Activated CD8-positive, alpha-beta T cell treated with anti-CD3 and anti-CD28 coated beads for 36 hours (primary cell): Measurements from ENCODE around the gene MACF1. TPM values are rescaled to one million over a fixed set of nuclear protein-coding genes. Genes with fewer than 3 reads are reported as not detected.

Experiments
- ATAC-seq: fragments of 200-7000 bp; cut with Tn5 transposase; one replicate; pipeline ENCODE4 v1.10.0; 2021; ENCODE audit warnings: mild to moderate bottlenecking, moderate library complexity
- CTCF ChIA-PET: fragments of 350-600 bp; sonication (Branson Sonifier 250); formaldehyde crosslinking; loops from one replicate; lab custom pipeline; 2021; ENCODE audit warnings: antibody characterized with exemption; lab: Charles Lee
- POLR2A ChIA-PET: fragments of 350-600 bp; sonication (Branson Sonifier 250); formaldehyde crosslinking; loops from one replicate; lab custom pipeline; 2021; ENCODE audit warnings: antibody characterized with exemption; lab: Charles Lee
- DNase-seq: peaks from one replicate; pipeline ENCODE4 v3.0.0-alpha.2; 2020
- H3K27ac Mint-ChIP-seq: one replicate; pipeline ENCODE4 v1.8.0; 2021; ENCODE audit warnings: mild to moderate bottlenecking, mixed read lengths
- H3K27me3 Mint-ChIP-seq: one replicate; pipeline ENCODE4 v1.8.0; 2021; ENCODE audit warnings: mixed read lengths
- H3K36me3 Mint-ChIP-seq: one replicate; pipeline ENCODE4 v1.8.0; 2021; ENCODE audit warnings: low read depth, mixed read lengths
- H3K4me1 Mint-ChIP-seq: one replicate; pipeline ENCODE4 v1.8.0; 2021; ENCODE audit warnings: low read depth, mixed read lengths
- H3K4me3 Mint-ChIP-seq: one replicate; pipeline ENCODE4 v1.8.0; 2021; ENCODE audit warnings: mild to moderate bottlenecking, moderate library complexity, mixed read lengths
- H3K9me3 Mint-ChIP-seq: one replicate; pipeline ENCODE4 v1.8.0; 2021; ENCODE audit warnings: mixed read lengths
- intact Hi-C: fragments of 100-400 bp; cut with micrococcal nuclease; formaldehyde crosslinking; loops from one replicate; pipeline ENCODE4 v1.10.0; 2022
- total RNA-seq, 2 experiments: library from RNA; stranded (reverse); gene quantifications; one replicate each; pipeline ENCODE4 v1.2.3, GENCODE V29; 2021
- TF ChIP-seq, protein P1 (sequence below): fragments of 200-600 bp; IDR thresholded peaks from one replicate; pipeline ENCODE4 v1.8.0; 2022; ENCODE audit warnings: antibody characterized with exemption, mild to moderate bottlenecking

MACF1 gene
- total RNA-seq, 2 experiments from 2014 or later: 201 to 215 TPM

DNA sequence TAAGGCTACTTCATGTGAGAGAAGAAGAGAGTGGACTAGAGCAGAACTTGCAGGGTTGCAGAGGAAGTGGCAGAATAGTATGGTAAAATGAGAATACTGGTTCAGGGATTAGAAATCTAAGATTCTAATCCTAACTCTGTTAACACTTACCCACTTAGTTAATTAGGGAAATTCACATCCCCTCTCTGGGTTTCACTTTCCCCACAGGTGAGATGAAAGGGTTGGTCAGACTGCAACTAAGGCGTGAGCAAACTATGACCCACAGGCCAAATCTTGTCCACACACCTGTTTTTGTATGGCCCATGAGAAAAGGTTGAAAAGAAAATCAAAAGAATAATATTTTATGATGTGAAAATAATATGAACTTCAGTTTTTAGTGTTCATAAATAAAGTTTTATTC lies 117.5 kb downstream of the MACF1 start:
- Mint-ChIP-seq H3K9me3 (no peaks in the 10 kb centered on the region), H3K27me3 (no peaks in the 10 kb centered on the region), H3K4me1 (peaks cover 12% of the 10 kb centered on the region), H3K4me3 (no peak overlapping the region), H3K27ac (peak overlapping the region; percentile 78), H3K36me3 (peaks cover 52% of the 10 kb centered on the region)
- ATAC-seq (no peak), DNase-seq (no peak)
- ChIA-PET CTCF (interaction anchor here (0.7 to 1.3 kb wide), 3 partner anchors 8 to 224 kb away, joined by 3 read pairs; no protein-coding TSS in a partner anchor), POLR2A (no interaction called here)
- intact Hi-C loops: no loop called here
- TF ChIP-seq, protein P1, sequence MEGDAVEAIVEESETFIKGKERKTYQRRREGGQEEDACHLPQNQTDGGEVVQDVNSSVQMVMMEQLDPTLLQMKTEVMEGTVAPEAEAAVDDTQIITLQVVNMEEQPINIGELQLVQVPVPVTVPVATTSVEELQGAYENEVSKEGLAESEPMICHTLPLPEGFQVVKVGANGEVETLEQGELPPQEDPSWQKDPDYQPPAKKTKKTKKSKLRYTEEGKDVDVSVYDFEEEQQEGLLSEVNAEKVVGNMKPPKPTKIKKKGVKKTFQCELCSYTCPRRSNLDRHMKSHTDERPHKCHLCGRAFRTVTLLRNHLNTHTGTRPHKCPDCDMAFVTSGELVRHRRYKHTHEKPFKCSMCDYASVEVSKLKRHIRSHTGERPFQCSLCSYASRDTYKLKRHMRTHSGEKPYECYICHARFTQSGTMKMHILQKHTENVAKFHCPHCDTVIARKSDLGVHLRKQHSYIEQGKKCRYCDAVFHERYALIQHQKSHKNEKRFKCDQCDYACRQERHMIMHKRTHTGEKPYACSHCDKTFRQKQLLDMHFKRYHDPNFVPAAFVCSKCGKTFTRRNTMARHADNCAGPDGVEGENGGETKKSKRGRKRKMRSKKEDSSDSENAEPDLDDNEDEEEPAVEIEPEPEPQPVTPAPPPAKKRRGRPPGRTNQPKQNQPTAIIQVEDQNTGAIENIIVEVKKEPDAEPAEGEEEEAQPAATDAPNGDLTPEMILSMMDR: no peak

DNA sequence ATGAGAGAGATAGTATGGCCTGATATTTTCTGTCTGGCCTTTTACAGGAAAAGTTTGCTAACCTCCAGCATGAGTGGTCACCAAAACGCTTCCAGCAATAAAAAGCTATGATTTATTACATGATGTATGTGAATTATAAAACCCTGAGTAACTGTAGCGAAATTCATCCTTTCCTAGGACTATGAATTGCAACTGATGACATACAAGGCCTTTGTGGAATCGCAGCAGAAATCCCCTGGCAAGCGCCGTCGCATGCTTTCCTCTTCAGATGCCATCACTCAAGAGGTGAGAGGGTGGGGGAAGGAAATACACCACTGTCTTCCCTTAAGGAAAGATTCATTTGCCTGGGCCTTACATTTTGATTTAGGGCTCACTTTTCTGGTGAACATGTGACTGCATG lies 117.9 kb downstream of the MACF1 start:
- Mint-ChIP-seq H3K4me1 (peaks cover 16% of the 10 kb centered on the region), H3K27me3 (no peaks in the 10 kb centered on the region), H3K27ac (no peak overlapping the region), H3K36me3 (peaks cover 52% of the 10 kb centered on the region), H3K9me3 (no peaks in the 10 kb centered on the region), H3K4me3 (no peak overlapping the region)
- CTCF ChIA-PET: interaction anchor here (1.0 kb wide), 1 partner anchor 224 kb away, joined by 3 read pairs; no protein-coding TSS in a partner anchor
- POLR2A ChIA-PET: no interaction called here
- TF ChIP-seq, protein P1: no peak
- intact Hi-C loops: no loop called here
- no peak for ATAC-seq
- no peak for DNase-seq

DNA sequence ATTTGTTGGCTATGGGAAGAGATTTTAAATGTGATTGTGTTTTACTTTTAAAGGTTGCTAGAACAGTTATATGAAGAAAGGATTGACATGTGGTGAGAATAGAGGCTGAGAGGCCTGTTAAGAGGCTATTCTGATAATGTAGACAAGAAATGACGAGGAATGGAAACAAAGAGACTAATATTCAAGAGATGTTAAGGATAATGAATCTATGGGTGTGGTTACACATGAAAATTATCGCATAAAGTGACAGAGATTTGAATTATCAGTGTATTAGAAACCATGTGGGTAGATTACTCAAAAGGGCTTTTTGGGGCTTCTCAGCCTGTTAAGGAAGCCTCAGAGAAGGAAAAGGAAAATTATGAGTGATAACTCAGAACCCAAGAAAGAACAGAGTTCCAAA lies 120.4 kb downstream of the MACF1 start:
- TF ChIP-seq, protein P1: no peak
- Mint-ChIP-seq H3K27ac (no peak overlapping the region), H3K27me3 (no peaks in the 10 kb centered on the region), H3K4me3 (no peak overlapping the region), H3K36me3 (peaks cover 46% of the 10 kb centered on the region), H3K9me3 (no peaks in the 10 kb centered on the region), H3K4me1 (peaks cover 28% of the 10 kb centered on the region)
- POLR2A ChIA-PET: no interaction called here
- ATAC-seq (no peak), DNase-seq (no peak)
- CTCF ChIA-PET: interaction anchor here (1.0 to 1.2 kb wide), 3 partner anchors 12 to 24 kb away, joined by 3 to 4 read pairs (median 3); no protein-coding TSS in a partner anchor
- intact Hi-C loops: no loop called here

DNA sequence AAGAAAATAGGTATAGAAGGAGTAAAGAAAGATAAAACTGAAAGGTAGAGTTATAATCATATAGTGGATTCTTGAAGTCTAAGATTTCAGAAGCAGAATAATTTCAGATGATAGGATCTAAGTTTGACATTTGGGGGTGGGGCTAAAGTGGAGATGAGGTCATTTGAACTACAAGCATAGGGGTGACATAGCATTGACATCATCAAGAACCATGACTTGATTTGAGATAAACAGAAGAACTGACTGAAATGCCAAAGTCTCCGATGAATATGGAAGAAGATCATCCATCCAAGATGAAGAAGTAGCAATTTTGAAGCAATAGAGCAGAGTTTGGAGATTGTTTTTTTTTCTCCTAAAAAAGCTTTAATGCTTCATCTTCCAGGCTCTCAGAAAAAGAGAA lies 122.3 kb downstream of the MACF1 start:
- no peaks in the 10 kb centered on the region for H3K27me3 Mint-ChIP-seq
- DNase-seq (no peak), ATAC-seq (no peak)
- peaks cover 20% of the 10 kb centered on the region for H3K4me1 Mint-ChIP-seq
- intact Hi-C loops: no loop called here
- POLR2A ChIA-PET: no interaction called here
- CTCF ChIA-PET: interaction anchor here (1.5 kb wide), 1 partner anchor 9 kb away, joined by 3 read pairs; no protein-coding TSS in a partner anchor
- TF ChIP-seq, protein P1: no peak
- H3K4me3 Mint-ChIP-seq: no peak overlapping the region
- H3K27ac Mint-ChIP-seq: peak overlapping the region; percentile 76
- peaks cover 43% of the 10 kb centered on the region for H3K36me3 Mint-ChIP-seq
- no peaks in the 10 kb centered on the region for H3K9me3 Mint-ChIP-seq

DNA sequence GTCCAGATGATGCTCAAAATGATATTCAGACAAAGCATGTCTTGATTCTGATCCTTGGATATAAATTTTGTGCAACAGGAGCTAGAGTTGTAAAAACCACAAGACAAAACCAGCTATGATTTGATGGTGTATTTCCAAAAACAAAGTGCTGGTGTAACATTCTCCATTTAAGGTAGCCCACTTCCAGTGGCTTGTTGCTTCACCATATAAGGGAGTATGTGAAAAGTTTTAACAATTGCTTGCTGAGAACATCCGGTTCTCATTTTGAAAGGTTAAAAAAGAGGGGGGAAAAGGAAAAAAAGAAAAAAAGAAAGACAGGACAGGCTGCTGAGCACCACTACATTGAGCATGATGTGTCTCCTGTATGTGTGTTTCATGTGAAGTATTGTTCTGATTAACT lies 123.6 kb downstream of the MACF1 start:
- Mint-ChIP-seq H3K27me3 (no peaks in the 10 kb centered on the region), H3K4me1 (peaks cover 30% of the 10 kb centered on the region), H3K27ac (peak overlapping the region; percentile 76), H3K36me3 (peaks cover 43% of the 10 kb centered on the region), H3K9me3 (no peaks in the 10 kb centered on the region), H3K4me3 (peak overlapping the region; percentile 37)
- DNase-seq (no peak), ATAC-seq (peak; percentile 74)
- intact Hi-C loops: no loop called here
- ChIA-PET POLR2A (no interaction called here), CTCF (interaction anchor here (0.9 kb wide), 1 partner anchor 225 kb away, joined by 3 read pairs; no protein-coding TSS in a partner anchor)
- TF ChIP-seq, protein P1: no peak
